Measurements from ENCODE around the gene DNAH3.

DNAH3 gene

DNA sequence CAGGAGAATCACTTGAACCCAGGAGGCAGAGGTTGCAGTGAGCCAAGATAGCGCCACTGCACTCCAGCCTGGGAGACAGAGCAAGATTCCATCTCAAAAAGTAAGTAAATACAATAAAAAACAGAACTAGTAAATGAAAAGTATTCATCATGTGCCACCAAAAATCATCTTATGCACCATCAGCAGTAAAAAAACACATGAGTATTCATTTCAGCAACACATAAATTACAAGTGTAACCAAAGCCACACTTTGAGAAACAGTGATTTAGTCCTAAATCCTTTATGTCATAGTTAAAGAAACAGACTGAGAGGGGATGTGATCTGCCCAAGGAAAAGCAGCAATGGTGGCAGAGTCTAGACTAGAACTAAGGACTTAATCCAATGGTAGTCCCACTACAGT is 263.4 kb downstream of the DNAH3 start:
- Histone ChIP-seq H3K4me1 (ENCODE audit: control insufficient read depth, insufficient read depth, low read length) (0 out of 2 replicates have a peak, but pooled peaks cover 1% of the 10 kb centered on the region), H3K36me3 (ENCODE audit: control insufficient read depth, insufficient read depth, low read length) (no peaks in the 10 kb centered on the region), H3K27me3 (ENCODE audit: control insufficient read depth, insufficient read depth, low read length) (no peaks in the 10 kb centered on the region), H3K9me3 (ENCODE audit: control insufficient read depth, insufficient read depth, low read length) (no peaks in the 10 kb centered on the region), H3K27ac (ENCODE audit: low read length) (no peak overlapping the region), H3K4me3 (ENCODE audit: low read length) (no peak overlapping the region)
- no peak for DNase-seq (ENCODE audit: low read depth, low spot score)
- no CpG with 5 or more reads among the region's 1 CpG for WGBS (ENCODE audit: insufficient coverage, insufficient read length)

DNA sequence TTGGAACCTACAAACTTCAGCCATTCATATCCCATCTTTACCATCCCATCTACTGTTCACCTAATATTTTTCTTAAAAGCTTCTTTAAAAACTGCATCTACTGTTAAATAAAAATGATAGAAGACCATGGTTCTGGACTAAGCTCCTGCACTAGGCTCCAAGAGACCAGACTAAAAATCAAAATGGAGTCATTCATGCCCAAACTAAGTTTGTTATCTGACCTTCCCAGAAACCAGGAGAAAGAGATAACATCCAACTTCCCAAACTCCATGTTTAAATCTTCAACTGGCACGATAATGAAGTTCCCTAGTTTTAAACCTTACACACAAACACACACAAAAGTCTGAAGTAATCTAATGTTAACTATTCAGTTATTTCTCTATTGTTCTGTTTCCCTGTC is 264.3 kb downstream of the DNAH3 start:
- no peaks in the 10 kb centered on the region for H3K9me3 ChIP-seq (ENCODE audit: control insufficient read depth, insufficient read depth, low read length)
- H3K4me3 ChIP-seq (ENCODE audit: low read length): no peak overlapping the region
- H3K36me3 ChIP-seq (ENCODE audit: control insufficient read depth, insufficient read depth, low read length): no peaks in the 10 kb centered on the region
- H3K27ac ChIP-seq (ENCODE audit: low read length): no peak overlapping the region
- H3K27me3 ChIP-seq (ENCODE audit: control insufficient read depth, insufficient read depth, low read length): no peaks in the 10 kb centered on the region
- WGBS (ENCODE audit: insufficient coverage, insufficient read length): no CpG with 5 or more reads among the region's 1 CpG
- no peak for DNase-seq (ENCODE audit: low read depth, low spot score)
- H3K4me1 ChIP-seq (ENCODE audit: control insufficient read depth, insufficient read depth, low read length): 0 out of 2 replicates have a peak, but pooled peaks cover 1% of the 10 kb centered on the region

DNA sequence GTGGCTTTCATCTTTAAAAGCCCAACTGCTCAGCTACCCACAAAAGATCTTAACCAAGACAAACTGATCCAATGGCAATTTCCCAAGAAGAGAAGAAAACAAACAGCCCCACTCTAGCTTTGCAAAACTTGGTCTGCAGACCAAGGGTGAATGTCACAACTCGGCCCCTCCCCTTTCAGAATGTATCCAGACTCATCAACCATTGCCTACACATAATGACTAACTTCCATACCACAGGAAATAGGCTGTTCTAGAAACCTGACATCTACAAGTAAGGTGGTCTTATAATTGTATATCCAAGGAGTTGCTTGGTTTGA is 266.4 kb downstream of the DNAH3 start:
- Histone ChIP-seq H3K27me3 (ENCODE audit: control insufficient read depth, insufficient read depth, low read length) (no peaks in the 10 kb centered on the region), H3K27ac (ENCODE audit: low read length) (no peak overlapping the region), H3K36me3 (ENCODE audit: control insufficient read depth, insufficient read depth, low read length) (no peaks in the 10 kb centered on the region), H3K9me3 (ENCODE audit: control insufficient read depth, insufficient read depth, low read length) (no peaks in the 10 kb centered on the region), H3K4me1 (ENCODE audit: control insufficient read depth, insufficient read depth, low read length) (0 out of 2 replicates have a peak, but pooled peaks cover 1% of the 10 kb centered on the region), H3K4me3 (ENCODE audit: low read length) (no peak overlapping the region)
- WGBS (ENCODE audit: insufficient coverage, insufficient read length): no CpG with 5 or more reads among the region's 1 CpG
- no peak for DNase-seq (ENCODE audit: low read depth, low spot score)

DNA sequence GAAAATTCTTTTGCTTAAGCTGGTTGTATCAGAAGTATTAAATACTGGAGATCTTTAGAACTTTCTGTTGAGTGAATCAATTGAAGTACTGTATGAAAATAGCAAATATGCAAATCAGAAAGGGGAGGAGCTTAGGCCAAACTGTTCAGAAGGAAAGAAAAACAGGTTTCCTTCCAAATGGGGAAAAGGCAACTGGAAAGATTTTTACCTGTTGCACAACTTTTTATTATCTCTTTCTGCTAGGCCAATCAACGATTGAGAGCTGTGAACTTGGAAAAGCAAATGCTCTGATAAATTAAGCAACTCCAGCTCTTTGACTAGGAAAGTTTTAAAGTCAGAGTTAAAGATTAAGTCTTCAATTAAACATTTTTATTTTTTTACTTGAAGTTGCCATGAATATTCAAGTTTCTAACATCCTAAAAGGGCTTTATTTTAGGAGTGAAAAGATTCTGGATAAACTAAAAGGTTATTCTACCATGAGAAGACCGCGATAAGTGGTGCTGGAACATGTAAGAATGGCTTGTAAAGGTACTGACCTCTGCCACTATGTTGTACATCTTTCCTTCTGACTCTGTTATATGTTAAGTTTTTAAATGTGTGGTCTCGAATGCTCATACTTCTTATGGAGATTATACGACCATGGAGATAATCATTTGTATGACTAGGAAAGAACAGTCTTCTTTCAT is 266.9 kb downstream of the DNAH3 start:
- WGBS (ENCODE audit: insufficient coverage, insufficient read length): no CpG with 5 or more reads among the region's 5 CpGs
- DNase-seq (ENCODE audit: low read depth, low spot score): no peak
- Histone ChIP-seq H3K4me3 (ENCODE audit: low read length) (no peak overlapping the region), H3K4me1 (ENCODE audit: control insufficient read depth, insufficient read depth, low read length) (0 out of 2 replicates have a peak, but pooled peaks cover 1% of the 10 kb centered on the region), H3K9me3 (ENCODE audit: control insufficient read depth, insufficient read depth, low read length) (no peaks in the 10 kb centered on the region), H3K36me3 (ENCODE audit: control insufficient read depth, insufficient read depth, low read length) (no peaks in the 10 kb centered on the region), H3K27ac (ENCODE audit: low read length) (no peak overlapping the region), H3K27me3 (ENCODE audit: control insufficient read depth, insufficient read depth, low read length) (no peaks in the 10 kb centered on the region)
